Limb (tissue), 2 donors: ENCODE results near the gene GATD1.

ENCODE experiments used
- DNase-seq, 2 donors: peaks; one replicate each; pipeline ENCODE4 v3.0.0-alpha.2; 2016; ENCODE audit errors: extremely low spot score in 2 of 2

The GATD1 gene

GRCh38 chr11:812390-812789, 35.1 kb upstream of the GATD1 start:
- DNase-seq = no peak

DNA sequence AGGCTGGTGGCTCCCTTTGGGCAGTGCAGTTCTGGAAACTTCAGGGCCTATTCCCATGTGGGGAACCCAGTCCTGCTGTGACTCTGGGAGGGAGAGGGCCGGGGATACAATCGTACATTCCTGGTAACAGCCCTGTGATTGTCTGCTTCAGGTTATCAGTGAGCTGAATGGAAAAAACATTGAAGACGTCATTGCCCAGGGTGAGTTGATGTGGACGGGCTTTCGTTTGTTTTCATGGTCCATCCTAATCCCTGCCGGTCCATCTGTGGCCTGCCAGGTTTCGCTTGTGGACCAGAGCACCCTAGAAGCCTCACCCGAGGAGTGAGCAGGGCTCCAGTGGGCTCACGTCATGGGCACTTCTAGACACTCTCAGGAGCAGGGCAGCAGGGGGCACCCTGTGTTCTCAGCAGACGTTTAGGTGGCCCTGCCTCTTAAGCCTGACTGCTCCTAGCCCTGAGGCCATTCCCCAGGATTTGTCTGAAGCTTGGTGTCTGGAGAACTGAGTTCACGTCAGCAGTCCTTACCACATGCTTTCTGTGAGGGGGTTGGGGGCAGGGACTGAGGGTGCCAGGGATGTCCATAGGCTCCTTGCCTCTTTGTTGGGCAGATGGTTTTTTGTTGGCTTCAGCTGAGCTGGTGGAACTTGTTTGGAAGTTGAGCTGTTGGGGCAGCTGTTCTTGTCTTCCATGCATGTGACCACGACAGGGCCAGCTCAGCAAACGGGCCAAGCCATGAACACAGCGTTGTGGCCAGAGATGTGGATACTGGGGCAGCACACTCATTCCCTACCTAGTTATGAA, 34.4 kb upstream of the GATD1 start:
- DNase-seq = no peak

DNA sequence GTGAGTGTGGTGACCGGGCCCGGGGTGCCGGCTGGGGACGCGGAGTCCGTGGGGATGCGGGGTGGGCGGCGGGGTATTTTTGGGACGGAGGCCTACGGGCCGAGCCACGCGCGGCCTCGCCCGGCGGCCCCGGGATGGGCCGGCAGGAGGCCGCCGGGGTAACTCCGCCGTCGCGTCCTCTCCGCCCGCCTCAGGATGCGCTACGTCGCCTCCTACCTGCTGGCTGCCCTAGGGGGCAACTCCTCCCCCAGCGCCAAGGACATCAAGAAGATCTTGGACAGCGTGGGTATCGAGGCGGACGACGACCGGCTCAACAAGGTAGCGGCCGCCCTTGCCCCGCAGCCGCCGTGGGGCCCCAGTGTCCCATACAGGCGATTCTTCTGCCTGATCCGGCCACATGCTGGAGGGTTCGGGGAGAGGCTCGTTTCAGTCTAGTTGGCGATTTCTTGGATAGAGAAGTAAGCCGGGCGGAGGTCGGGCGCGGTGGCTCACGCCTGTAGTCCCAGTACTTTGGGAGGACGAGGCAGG, 32.8 kb upstream of the GATD1 start:
- no peak for DNase-seq

DNA sequence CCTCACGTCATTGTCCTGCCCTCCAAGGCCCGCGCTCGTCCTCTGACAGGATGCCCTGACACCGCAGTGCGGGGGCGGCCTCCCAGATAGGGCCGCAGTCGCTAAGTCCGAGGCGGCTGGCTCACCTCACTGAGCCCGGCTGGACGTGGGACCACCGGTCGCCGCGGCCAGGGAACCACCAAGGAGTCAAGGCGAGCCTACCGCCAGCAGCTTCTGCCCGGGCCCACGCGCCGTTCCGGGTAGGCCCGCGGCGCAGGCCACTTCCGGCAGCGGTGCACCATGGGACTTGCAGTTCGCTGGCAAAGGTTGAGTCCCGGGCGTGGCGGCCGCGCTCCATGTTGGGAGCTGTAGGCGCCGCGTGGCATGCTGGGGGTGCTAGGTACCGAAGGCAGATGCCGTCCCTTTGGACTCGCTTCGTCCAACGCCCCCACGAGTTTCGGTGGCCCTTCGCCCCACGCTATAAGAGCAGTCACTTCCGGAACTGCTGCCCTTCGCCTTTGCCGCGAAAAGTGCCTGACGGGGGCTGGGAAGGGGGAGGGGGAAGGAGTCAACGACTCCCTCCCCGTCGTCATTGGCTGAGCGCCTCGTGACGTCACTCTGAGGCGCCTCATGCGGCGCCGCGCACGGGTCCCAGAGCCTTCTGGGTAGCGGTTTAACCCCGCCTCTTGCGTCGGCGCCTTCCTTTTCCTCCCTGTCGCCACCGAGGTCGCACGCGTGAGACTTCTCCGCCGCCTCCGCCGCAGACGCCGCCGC, 32.2 kb upstream of the GATD1 start, which contains the start of gene RPLP2:
Gene RPLP2, plus strand, starts transcription at position 681 of the 753 bp plus-strand sequence. CDS start 268 bp downstream, outside the sequence.
- DNase-seq = peak; percentile 96 to 99

- DNase-seq = no peak
These were observed 31.4 kb upstream of the GATD1 start for GRCh38 chr11:808427-809286.

DNA sequence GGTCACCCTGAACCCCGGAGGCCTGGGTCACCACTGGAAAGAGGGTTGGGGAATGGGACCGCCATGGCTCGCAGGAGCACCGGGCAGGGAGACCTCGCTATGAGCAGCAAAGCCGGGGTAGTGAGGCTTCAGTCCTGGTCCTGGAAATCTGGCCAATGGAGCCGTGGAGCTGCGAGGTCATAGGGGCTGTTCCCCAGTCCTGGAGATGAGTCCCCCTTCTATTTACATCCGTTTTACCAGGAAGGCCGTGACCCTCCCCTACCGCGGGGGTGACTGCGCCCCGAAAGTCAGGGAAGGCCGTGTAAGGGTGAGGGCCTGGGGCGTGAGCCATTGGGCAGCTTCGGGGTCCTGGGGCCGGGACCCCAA, 27.3 kb upstream of the GATD1 start:
- DNase-seq = no peak

DNA sequence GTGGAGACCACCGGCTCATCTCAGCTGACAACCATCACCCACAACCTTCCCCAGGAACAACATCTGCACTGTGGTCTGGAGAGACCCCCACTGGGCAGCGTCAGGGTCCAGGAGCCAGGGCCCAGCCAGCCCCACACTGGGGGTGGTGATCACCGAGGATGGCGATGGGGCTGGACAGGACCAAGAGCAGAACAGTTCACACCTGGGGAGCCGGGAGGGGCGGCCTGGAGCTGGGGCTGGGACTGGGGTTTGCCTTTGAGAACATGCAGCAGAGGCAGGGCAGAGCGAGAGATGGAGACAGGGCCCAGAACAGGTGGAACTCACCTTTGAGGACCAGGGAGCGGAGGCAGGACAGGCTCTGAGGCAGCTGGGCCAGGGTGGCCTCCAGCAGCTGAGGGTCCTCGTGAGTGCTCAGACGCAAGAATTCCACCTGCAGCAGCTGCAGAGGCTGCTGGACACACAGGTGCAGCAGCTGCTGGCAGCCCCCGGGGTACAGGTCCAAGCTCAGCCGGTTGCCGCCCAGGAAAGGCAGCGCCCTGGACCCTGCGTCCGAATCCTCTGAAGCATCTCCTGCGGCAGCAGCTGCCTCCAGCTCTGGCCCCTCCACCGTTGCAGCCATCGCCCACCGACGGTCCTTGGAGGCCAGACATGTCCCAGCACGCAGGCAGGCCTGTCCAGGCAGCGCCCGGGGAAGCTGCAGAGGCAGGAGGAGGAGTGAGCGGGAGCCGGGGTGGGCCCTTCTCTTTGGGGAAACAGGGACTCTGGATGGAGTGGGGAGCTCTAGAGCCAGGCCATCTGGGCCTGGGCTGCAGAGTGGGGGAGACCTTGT, 26.7 kb upstream of the GATD1 start:
- DNase-seq = no peak

DNA sequence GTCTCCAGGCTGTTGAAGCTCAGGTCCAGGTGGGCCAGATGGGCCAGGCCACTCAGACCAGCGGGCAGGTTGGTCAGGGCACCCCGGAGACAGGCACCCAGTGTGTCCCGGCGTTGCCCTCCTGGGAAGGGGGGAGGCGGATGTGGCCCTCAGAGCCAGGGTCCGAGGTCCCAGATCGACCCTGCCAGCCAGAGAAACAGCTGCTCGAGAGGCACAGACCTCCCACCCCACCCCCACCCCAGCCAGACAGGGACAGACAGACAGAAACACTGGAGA, 26.1 kb upstream of the GATD1 start:
- no peak for DNase-seq

DNA sequence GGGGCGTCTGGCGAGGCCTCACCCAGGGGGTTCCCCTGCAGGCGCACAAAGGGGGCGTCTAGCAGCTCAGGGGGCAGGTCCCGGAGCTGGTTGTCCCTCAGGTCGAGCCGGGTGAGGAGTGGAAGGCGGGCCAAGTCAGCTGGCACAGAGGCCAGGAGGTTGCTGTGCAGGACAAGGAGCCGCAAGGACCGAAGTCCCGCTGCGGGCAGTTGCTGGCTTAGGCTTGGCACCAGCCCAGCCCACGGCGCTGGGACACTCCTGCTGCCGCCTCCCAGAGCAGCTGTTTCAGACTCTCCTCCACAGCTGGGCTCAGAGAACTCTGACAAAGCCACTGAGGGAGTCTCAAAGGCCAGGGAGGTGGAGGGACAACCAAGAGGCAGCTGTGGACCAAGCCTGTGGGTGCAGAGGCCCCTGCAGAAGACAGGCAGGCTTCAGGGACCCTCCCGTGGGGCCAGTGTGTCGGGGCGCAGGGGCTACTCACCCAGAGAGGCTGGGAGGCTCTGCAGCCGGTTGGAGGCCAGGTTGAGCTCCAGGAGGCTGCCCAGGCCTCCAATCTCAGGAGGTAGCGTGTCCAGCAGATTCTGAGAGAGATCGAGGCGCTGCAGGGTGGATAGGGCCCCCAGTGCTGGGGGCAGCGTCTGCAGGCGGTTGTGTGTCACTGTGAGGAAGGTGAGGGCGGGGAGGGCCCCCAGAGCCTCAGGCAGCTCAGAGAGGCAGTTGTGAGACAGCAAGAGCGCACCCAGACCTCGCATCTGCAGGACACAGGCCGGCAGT, 25.6 kb upstream of the GATD1 start:
- DNase-seq = no peak

GRCh38 chr11:802018-802617, 24.8 kb upstream of the GATD1 start:
- DNase-seq = no peak

DNA sequence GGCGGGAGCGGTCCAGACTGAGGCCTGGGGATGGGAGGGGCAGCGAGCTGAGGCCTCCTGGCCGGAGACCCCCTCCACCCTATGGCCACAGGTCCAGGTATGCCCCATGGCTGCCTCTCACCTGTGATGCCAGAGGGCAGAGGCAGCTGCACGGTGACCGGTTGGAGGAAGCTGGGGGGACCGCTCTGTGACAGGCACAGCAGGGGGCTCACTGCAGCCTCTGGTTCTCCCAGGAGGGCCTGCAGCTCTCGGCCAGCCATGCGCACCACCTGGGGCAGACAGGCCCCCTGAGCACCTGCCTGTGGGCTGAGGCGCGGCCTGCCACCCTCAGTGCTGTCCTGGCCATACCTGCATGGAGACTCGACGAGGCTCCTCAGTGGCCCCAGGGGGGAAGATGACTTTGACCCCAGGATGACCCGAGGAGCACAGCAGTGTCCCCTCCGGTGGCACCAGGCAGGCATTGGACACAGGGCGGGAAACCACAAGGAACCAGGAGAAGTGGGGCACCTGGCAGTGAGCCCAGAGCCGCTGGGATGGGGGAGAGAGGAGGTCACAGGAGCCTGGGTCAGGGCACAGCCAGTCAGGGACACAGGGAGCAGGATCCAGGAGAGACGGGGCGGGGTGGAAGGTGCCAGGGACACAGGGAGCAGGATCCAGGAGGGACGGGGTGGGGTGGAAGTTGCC, 24.0 kb upstream of the GATD1 start:
- DNase-seq = no peak

DNA sequence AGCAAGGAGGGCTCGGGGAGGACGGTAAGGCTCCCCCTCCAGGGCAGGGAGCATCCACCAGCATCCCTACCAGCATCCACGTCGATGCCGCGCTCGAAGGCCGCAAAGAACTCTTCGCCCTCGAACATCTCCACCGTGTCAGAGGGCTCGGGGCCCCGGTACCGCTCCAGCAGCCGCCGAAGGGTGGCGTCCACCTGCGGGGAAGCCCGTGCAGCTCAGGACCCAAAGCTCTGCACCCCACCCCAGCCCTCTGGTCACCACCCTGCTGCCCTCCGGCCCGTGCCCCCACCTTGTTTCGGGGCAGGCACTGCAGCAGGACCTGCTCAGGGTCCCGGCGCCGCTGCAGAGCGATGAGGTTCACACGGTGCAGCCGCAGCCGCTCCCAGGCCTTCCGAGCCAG, 23.2 kb upstream of the GATD1 start:
- no peak for DNase-seq

GRCh38 chr11:799641-800316, 22.5 kb upstream of the GATD1 start:
- DNase-seq = no peak

DNA sequence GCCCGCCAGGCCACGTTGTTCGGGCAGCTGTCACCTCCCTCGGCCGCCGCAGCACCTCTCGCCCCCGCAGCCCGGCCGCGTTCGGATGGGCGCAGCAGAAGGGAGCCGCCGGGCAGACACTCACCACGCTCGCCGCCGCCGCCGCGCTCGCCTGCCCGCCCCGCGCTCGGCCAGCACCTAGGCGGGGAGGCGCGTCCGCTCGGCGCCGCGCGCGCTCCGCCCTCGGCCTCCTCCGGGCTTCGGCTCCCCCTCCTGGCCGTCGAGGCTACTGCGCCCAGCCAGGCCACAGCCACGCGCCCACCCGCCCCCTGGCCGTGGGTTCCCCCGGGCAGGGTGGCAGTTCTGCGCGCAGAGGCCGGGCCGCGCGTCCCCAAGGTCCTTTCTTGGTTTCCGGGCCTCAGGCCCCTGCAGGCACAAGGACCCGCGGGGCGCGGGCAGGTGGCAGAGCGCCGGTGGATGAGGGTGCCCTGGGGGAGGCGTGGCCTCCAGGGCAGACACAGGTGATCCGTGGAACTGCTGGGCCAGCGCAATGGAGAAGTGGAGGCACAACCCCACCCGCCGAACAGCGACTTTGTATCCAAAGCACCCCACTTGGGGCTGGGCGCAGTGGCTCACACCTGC, 20.9 kb upstream of the GATD1 start, which contains the start of gene SLC25A22:
Gene SLC25A22, minus strand, starts transcription at position 189 of the 621 bp plus-strand sequence. CDS start 3,275 bp downstream, outside the sequence.
- DNase-seq = peak; percentile 85 to 92

DNA sequence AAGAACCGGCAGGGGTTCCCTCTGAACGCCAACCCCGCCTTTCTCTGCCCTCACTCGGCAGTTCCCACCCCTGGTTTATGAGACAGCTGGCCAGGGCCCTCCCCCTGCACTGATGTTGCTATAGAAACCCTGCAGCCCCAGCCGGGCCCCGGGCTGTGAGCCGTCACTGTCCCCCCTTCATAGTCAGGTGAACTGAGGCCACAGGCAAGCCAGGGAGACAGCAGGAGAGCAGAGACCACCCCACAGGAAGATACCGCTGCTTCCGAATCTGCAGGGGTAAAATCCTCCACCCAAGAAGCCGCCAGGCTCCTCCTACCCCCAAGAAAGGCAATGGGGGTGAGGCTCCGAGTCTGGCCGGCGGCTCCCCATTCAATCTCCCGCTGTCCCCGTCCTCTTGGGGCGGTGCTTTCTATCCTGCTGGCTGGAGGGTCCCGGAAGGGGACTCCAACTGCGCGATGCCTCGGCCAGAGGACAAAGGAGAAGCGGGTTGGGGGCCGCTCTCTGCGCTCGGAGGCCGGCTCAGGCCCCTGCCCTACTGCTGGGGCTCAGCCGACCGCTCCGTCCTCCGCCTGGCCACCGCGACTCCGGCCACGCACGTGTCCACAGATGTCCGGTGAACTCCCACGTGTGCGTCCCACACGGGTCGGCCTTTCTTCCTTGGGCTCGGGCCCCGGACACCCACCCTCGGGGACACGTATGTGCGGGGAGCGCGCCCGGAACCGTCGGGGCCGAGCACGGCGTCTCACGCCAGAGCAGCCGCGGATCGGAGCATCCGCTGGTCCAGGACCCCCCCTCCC, 20.2 kb upstream of the GATD1 start:
- peak; percentile 89 for DNase-seq

DNA sequence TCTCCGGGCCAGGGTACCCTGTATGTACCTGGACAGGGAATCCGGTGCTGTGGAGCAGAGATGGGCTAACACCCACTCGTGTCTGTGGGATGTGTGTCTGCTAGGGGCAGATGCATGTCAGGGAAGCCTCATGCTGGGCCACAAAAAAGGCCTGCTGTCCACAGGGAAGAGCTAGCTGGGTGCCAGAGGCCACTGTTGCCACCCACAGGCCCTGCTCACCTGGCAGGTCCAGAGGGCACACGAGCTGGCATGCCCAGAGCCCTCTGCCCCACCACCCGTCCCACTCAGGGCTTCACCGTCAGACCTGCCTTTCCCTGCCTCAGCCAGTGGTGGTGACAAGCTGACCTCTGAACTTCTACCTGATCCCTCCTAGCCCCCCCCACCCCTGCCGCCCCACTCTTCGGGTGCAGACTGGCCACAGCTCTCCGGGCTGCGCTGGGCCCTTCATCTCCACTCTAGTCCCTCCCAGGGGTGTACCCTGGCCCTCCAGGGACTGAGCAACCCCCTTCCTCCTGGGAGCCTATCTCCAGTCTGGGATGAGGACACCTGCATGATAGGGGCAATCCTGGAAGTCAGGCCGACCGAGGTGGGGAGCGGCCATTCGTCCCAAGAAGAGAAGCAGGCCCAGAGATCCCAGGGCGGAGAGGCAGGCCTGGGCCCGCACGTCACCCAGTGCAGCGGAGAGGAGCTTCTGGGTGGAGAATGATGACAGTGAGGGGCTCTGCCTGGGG, 19.4 kb upstream of the GATD1 start:
- DNase-seq = no peak
